Inflammatory macrophage (primary cell): ENCODE results near the gene SPRY4.
"Not testable (repeated sequence)": the region's sequence is repeated elsewhere in the genome, so short reads cannot be mapped to it uniquely, and the experiment has no call there.

Experiments used
- DNase-seq, 2 donors: peaks; one replicate each; pipeline ENCODE4 v3.0.0-alpha.2; 2020 to 2022

Gene SPRY4

GRCh38 chr5:142333749-142334148 is 8.9 kb upstream of the SPRY4 start:
- DNase-seq: not testable (repeated sequence)

DNA sequence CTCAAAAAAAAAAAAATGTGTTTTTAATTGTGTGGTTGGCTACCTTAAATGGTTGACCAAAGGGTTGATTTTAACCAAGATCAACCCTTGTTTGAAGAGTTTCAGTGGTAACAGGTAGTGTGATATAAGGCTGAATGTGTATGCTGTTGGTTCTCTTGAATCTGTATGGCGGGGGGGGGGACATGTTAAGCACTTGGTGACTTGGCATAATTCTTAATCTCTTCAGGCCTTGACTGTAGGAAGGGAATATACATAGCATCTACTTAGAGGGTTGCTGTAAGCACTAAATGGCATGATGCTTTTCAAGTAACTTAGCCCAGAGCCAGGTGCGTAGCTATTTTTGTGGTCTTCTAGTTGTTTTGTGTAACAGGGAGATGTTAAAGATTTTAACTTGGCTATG is 5.6 kb upstream of the SPRY4 start:
- no peak for DNase-seq

DNA sequence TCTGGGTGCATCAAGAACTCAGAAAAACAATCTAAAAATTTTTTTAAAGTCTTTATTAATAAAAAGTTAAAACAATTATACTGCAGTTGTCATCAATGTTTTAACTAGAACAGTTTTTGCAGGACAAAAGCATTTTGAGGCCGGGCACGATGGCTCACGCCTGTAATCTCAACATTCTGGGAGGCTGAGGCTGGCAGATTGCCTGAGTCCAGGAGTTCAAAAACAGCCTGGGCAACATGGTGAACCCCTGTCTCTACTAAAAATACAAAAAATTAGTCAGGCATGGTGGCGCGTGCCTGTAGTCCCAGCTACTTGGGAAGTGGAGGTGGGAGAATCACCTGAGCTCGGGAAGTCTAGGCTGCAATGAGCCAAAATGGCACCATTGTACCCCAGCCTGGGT is 5.2 kb upstream of the SPRY4 start:
- no peak for DNase-seq

- no peak for DNase-seq
These were observed 2.5 kb upstream of the SPRY4 start for GRCh38 chr5:142327111-142327842.

DNA sequence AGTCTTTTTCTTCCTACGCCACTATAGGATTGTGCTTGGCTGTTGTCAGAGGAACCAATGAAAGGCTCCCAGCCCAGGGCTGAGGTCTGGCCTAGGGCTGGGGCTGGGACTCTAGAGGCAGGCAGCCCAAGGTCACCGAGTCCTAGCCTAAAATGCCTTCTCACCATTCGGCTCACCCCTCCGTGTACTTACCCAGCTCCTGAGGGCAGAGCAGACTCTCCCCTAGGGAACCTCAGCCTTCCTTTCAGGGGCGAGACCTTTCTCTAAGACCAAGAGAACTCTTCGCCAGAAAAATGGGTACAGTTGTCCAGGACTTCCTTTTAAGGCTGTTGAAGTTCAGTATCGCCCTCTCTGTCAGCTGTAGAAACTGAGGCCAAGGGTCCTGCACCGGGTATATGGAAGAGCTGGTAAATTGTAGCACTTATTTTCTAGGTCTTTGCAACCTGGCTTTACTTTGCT is 1.7 kb upstream of the SPRY4 start:
- no peak for DNase-seq

- no peak for DNase-seq
These were observed 1.1 kb upstream of the SPRY4 start for GRCh38 chr5:142325725-142326479.

GRCh38 chr5:142324136-142324870 is 518 bp downstream of the SPRY4 start:
- DNase-seq: no peak

DNA sequence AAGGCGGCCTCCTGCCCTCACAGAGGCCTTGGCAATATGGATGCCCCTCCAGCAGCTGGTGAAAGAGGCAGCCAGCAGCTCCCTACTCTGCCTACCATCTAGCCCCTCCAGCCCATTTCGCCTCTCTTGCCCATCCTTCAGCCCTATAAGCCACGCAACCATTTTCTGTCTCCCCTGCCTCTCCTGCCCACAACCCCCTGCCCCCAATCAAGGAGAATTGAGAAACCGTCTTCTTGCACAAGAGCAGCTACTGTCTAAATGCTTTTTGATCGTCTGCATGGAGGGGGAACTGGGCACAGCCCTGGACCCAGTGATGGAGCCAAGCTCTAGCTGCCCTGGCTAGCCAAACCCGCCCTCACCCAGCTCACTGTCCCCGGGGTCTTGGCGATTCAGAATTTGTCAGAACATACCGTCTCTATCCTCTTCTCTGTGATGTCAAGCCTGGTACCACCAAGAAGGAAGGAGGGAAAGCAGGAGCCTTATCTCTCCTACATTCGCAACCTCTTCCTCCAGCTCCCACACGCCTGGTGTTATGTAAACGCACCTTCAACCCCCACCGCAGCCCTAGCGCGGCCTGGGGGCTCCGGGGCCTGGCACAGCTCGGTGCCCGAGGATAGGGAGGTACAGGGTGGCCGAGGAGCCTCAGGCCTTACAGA is 1.2 kb downstream of the SPRY4 start:
- DNase-seq: no peak

DNA sequence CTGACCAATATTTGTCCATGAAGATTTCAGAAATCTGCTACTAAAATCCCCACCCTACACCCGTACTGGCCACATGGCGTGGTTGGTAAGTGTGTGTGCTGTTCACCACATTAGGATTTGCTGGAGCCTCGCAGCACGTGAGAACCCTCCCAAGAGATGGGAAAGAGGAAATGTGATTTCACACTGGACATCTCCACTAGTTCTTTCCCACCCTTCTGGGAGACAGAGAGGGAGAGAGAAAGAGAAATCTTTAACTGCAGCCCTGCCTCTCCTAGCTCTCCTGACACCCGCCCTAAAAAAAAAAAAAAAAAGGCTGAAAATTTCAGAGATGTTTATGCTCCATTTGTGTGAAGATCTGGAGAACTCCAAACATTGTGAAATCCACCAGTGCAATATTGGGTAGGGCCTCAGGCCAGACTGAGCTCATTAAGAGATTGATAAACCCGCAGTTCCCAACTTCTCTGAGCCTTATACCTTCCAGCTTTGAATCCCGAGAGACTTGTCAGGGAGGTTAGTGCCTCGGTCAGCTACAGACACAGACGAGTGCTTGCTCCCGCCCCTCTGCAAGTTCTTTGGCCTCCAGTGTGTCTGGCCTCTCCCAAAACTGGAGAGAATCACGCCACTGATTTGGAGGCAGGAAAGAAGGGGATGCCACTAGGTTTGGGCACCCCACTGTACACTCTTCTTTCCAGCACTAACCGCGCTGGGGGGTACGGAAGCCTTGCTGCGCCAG is 1.9 kb downstream of the SPRY4 start:
- DNase-seq: no peak

GRCh38 chr5:142322403-142322746 is 2.4 kb downstream of the SPRY4 start:
- no peak for DNase-seq

DNA sequence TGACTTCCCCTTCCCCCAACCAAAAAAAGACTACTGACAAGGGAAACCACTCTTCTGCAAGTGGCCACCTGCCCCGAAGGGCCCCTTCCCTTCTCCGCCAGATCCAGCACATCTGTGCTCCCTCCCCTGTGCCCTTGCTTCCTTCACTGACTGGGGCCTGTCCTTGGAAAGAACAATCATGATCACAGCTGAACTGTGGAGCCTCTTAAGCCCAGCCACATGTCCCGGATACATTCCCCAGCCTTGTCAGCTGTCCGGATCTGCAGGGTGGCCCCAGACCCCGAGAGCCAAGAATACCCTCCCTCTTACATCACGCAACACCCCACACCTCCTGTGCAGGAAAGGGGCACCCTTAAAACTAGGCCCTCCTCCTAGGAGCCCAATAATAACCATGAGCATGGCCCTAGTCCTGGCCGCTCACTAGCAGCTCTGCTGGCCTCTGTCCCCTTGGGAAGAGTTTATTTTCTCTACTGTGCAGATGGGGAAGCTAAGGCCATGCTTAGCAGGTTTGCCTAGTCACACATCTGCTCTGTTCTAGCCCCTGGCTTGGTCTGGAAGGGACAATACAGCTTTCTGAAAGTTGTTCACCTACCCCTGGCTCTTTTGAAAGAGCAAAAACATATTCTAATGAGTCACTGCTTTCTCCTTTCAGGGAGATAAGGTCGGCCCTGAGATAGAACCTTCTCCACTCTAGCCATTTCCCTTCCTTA is 3.8 kb downstream of the SPRY4 start:
- no peak for DNase-seq

DNA sequence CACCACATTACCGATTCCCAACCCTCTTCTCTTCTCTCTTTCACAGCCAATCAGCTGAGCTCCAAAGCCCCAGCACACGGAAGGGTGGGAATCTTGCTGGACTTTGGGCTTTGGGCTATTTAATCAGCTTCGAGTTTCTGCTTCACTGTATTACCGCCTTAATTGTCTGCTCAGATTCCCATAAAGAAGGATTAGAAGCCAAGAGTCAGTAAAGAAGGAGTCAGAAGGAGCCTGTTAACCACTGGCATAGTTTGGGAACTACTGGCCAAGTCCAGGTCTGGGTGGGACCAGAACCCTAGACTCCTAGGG is 4.4 kb downstream of the SPRY4 start:
- DNase-seq: no peak

DNA sequence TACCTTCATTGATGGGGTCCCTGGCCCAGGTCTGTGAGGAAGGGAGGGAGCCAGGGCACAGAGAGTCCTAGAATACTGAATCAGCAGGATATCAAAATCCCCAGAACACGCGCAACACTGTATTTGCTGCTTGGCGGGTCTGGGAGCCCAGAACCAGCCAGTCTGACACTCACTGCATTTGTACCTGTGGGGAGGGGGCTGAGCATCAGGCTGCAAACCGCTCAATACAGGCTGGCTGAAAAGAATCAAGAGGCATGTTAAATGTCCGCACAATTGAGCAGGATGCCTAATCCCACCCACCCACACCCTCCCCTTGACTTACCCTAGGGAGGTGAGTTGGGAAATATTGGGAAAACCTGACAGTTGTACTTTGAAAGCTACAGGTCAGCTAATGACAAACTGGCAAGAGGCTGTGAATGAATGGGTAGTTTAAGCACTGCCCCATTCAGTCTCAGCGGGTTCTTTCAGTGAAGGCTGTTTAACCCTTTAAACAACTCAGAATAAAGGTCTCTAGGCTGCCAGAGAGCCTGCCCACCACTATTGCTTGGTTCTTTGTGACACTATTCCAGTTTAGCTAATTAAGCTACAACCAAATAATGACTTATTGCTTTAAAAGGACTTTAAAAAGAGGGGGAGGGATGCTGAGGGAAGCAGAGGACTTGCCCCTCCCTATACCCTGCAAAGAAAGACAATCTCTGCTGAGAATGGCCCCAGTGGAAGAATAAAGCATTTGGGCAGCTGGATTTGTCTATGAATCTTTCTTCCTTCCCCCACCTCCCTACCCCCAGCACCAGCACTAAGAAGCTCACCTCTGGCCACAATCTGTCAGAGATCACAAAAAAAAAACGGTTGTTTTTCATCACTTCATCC is 5.0 kb downstream of the SPRY4 start:
- no peak for DNase-seq

DNA sequence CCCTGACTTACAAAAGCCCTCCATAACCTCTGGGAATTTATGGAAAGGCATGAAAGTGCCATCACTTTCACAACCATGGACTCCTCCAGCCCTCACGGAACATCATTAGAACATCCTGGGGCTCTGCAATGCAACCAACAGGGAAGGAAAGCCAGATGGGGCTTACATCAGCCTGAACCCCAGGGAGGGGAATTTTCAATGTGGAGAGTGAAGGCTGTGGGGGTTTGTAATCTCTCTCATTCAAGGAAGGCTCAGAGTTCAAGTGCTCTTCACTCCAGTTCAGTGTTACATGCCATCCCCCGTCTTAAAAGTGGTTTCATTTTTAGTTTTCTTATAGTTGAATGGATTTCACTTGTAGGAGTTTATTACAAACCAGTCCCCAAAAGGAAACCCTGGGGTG is 5.7 kb downstream of the SPRY4 start:
- DNase-seq: no peak

DNA sequence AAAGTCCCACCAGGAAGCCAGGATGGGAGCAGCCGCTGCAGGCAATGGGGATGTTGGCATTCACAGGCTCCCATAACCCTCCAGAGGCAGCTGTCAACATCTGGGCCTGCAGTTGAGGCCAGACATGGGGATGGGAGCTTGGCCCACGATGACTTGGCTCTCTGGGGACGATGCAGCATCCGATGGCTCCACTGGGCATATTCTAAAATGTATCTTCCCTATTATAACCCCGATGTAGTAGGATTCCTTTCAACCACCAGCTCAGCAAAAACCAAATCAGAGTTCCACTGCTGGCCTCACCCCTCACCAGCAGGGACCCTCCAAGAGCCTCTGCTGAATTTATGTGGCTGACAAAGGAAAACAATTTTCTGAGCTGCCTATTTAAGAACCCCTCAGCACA is 7.1 kb downstream of the SPRY4 start:
- no peak for DNase-seq

DNA sequence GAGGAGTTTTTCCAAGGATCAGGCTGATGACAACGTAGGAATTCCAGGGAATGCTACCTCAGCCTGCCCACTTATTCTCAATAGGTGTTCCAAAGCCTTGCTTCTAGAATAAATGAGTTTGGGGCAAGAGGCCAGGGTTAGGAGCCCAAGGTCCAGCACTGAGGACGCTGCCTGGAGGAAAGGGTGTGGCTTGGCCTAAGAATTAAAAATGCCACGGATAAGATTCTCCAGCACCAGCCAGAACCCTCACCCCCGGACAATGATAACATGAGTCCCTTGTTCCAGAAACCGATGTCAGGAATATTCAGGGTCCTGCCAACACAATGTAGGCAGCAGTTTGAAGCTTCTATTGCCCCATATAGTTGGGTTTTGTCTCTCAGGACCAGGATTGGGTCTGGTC is 7.6 kb downstream of the SPRY4 start:
- no peak for DNase-seq

- no peak for DNase-seq
These were observed 8.1 kb downstream of the SPRY4 start for GRCh38 chr5:142316681-142317080.

GRCh38 chr5:142316051-142316450 is 8.8 kb downstream of the SPRY4 start:
- no peak for DNase-seq

GRCh38 chr5:142315096-142315900 is 9.5 kb downstream of the SPRY4 start:
- DNase-seq: no peak

GRCh38 chr5:142314606-142315005 is 10.2 kb downstream of the SPRY4 start:
- DNase-seq: no peak
